Measurements from ENCODE around the gene AIP. TPM values are rescaled to one million over a fixed set of nuclear protein-coding genes. Genes with fewer than 3 reads are reported as not detected.

The AIP gene
- total RNA-seq, 1 experiment from 2014 or later, result 35.6 TPM

DNA sequence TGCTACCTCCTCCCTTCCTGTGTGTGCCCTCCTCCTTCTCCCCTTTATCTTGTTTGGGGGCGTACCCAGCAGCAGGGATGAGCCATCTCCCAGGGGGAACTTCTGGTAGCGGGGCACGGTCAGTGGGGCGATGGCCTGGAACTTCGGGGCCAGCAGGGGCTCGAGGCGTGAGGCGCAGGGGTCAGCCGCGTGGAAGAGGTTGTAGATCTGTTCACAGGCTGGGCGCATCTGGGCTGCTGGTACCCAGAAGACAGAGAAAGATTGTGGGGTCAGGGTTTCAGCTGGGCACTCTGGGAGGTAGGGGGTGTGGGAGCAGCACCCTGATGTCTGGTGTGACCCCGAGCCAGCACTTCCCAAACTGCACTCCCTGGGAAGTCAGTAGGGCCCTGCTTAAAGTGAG is 13.3 kb downstream of the AIP start:
- Mint-ChIP-seq H3K36me3 (ENCODE audit: insufficient read depth in 1 of 3, low read depth in 3 of 3) (peaks cover 5 to 29% (median 9%) of the 10 kb centered on the region in 3 experiments), H3K4me3 (no peak overlapping the region), H3K27ac (no peak overlapping the region), H3K4me1 (no peaks in the 10 kb centered on the region), H3K27me3 (ENCODE audit: low read depth) (no peaks in the 10 kb centered on the region), H3K9me3 (no peaks in the 10 kb centered on the region)
- Histone ChIP-seq H3K4me2 (ENCODE audit: insufficient read depth, insufficient read length, low read length) (no peak overlapping the region), H3K14ac (ENCODE audit: insufficient read depth, low read length) (no peak overlapping the region), H4K91ac (ENCODE audit: insufficient read length, low read depth, low read length) (no peak overlapping the region), H3K23ac (ENCODE audit: insufficient read length, low read depth, low read length) (no peak overlapping the region), H2AFZ (ENCODE audit: low read length) (no peak overlapping the region), H3K4ac (ENCODE audit: low read depth, low read length) (no peak overlapping the region), H3K27ac (ENCODE audit: insufficient read length, low read depth, low read length) (no peak overlapping the region), H2BK120ac (ENCODE audit: low read depth, low read length, poor library complexity, severe bottlenecking) (no peak overlapping the region), H2BK20ac (ENCODE audit: low read depth, low read length, poor library complexity, severe bottlenecking) (no peak overlapping the region), H4K8ac (replicated peaks; ENCODE audit: insufficient read length, low read depth, low read length) (no peak overlapping the region), H2BK15ac (ENCODE audit: low read depth, low read length) (no peak overlapping the region; the same call in 1 of the 2 replicates), H2BK5ac (ENCODE audit: insufficient read length, low read length) (no peak overlapping the region), H3T11ph (ENCODE audit: low read length) (no peak overlapping the region), H3K79me2 (ENCODE audit: insufficient read depth, low read length) (no peaks in the 10 kb centered on the region), H3K56ac (ENCODE audit: insufficient read length, low read depth, low read length) (no peak overlapping the region), H2AK5ac (ENCODE audit: insufficient read length, low read length) (no peak overlapping the region), H3K18ac (ENCODE audit: insufficient read length, low read depth, low read length) (no peak overlapping the region), H4K5ac (ENCODE audit: insufficient read length, low read depth, low read length) (no peak overlapping the region), H3K9ac (ENCODE audit: extremely low read depth, insufficient read length, low read length) (no peak overlapping the region), H3K79me1 (ENCODE audit: insufficient read depth, low read depth, low read length, poor library complexity, severe bottlenecking) (no peaks in the 10 kb centered on the region), H3K9me3 (ENCODE audit: control insufficient read depth, low read depth, low read length) (no peaks in the 10 kb centered on the region), H3K4me1 (ENCODE audit: insufficient read depth, low read length) (no peaks in the 10 kb centered on the region), H4K20me1 (ENCODE audit: control insufficient read depth, insufficient read depth, insufficient read length) (no peaks in the 10 kb centered on the region), H3K27me3 (ENCODE audit: insufficient read depth, low read length) (no peaks in the 10 kb centered on the region), H2BK12ac (ENCODE audit: insufficient read length, low read depth, low read length) (no peak overlapping the region), H3K23me2 (ENCODE audit: insufficient read length, low read depth, low read length, poor library complexity, severe bottlenecking) (no peaks in the 10 kb centered on the region)
- no CpG with 5 or more reads among the region's 12 CpGs for WGBS (ENCODE audit: extremely low coverage, insufficient read length, low lambda C conversion rate)
- TF ChIP-seq CTCF (conservative IDR thresholded peaks at IDR 0.05), result no peak
- no peak for DNase-seq

Measured in H9 (cell line).